ENCODE results near the gene LPIN1. TPM values are rescaled to one million over a fixed set of nuclear protein-coding genes. Genes with fewer than 3 reads are reported as not detected.

Gene LPIN1
- total and polyA plus RNA-seq, 2 of the 13 experiments (the other 11 are each of a cell fraction or from before 2014, with no cell fraction given): 9.7 to 19.4 TPM

GRCh38 chr2:11856095-11856494 lies 109.7 kb downstream of the LPIN1 start:
- FAIRE-seq (no peak), DNase-seq (ENCODE audit: low spot score) (no peak), ATAC-seq (no peak)
- H3K79me2 ChIP-seq (ENCODE audit: insufficient read depth, low read length): no peaks in the 10 kb centered on the region
- no peak overlapping the region for H2AFZ ChIP-seq (ENCODE audit: low read length)
- H3K9ac ChIP-seq (ENCODE audit: insufficient read depth, low read depth, low read length): no peak overlapping the region
- 46% methylated on average over 5 of the region's 5 CpGs for WGBS (ENCODE audit: low lambda C conversion rate)
- no peak overlapping the region for H3K4me2 ChIP-seq (ENCODE audit: low read depth, low read length)
- H4K20me1 ChIP-seq (ENCODE audit: insufficient read depth, low read length): no peaks in the 10 kb centered on the region
- intact Hi-C loops (cut with micrococcal nuclease; ENCODE audit: unreplicated experiment): no loop called here
- no peaks in the 10 kb centered on the region for H3K4me1 ChIP-seq (ENCODE audit: insufficient read depth, low read length)
- H3K36me3 ChIP-seq (replicated peaks in 1 of 2; ENCODE audit: control insufficient read depth in 1 of 2, insufficient read depth in 2 of 2, low read length in 2 of 2): no peaks in the 10 kb centered on the region
- H3K27ac ChIP-seq (ENCODE audit: extremely low read length, insufficient read depth, low read length): no peak overlapping the region
- no TSS peak for BruUV-seq (replicated peaks)
- no peak overlapping the region for H3K4me3 ChIP-seq (replicated peaks in 1 of 3; ENCODE audit: insufficient read depth in 1 of 3, low read depth in 2 of 3, low read length in 3 of 3)
- H3K9me3 ChIP-seq (ENCODE audit: low read length): peaks cover 14% of the 10 kb centered on the region
- ChIA-PET CTCF (ENCODE audit: low intra/inter-chr PET ratio, low total read pairs) (no interaction called here), POLR2A (no interaction called here)
- in situ Hi-C loops (cut with HindIII; ENCODE audit: extremely low pct_ligation_motif_present, low pct_unique_long_range_greater_than_20kb): no loop called here
- peaks cover 0 to 21% of the 10 kb centered on the region in 2 experiments; a peak in 3 of 5 replicates for H3K27me3 ChIP-seq (ENCODE audit: control insufficient read depth in 1 of 2, insufficient read depth in 2 of 2, low read length in 2 of 2)
- TF ChIP-seq HIVEP1 (CRISPR knock-in tag; IDR thresholded peaks at IDR 0.05) (no peak), ZBTB26 (CRISPR knock-in tag; IDR thresholded peaks at IDR 0.05; ENCODE audit: borderline replicate concordance) (no peak), ZNF607 (CRISPR knock-in tag; IDR thresholded peaks at IDR 0.05; ENCODE audit: borderline replicate concordance) (no peak), ZBTB44 (CRISPR knock-in tag; IDR thresholded peaks at IDR 0.05) (no peak), SOX5 (CRISPR knock-in tag; IDR thresholded peaks at IDR 0.05; ENCODE audit: borderline replicate concordance) (no peak), RXRB (CRISPR knock-in tag; IDR thresholded peaks at IDR 0.05; ENCODE audit: borderline replicate concordance) (no peak), ZNF687 (CRISPR knock-in tag; IDR thresholded peaks at IDR 0.05) (no peak), ZXDC (CRISPR knock-in tag; IDR thresholded peaks at IDR 0.05) (no peak), HOXA5 (CRISPR knock-in tag; IDR thresholded peaks at IDR 0.05) (no peak), KLF13 (CRISPR knock-in tag; IDR thresholded peaks at IDR 0.05) (no peak), TCF12 (IDR thresholded peaks at IDR 0.05) (no peak), TCF12 (CRISPR knock-in tag; IDR thresholded peaks at IDR 0.05) (no peak), ZFP90 (CRISPR knock-in tag; IDR thresholded peaks at IDR 0.05; ENCODE audit: borderline replicate concordance) (no peak), ATF5 (CRISPR knock-in tag; IDR thresholded peaks at IDR 0.05; ENCODE audit: low read depth) (no peak), ZFP37 (CRISPR knock-in tag; IDR thresholded peaks at IDR 0.05; ENCODE audit: borderline replicate concordance) (no peak)
